Small intestine (tissue), 7 donors: ENCODE results near the gene C3orf38. TPM values are rescaled to one million over a fixed set of nuclear protein-coding genes. Genes with fewer than 3 reads are reported as not detected.
A peak's percentile ranks its signal among the peaks of the same experiment; 100 is the strongest.
"Not testable (repeated sequence)": the region's sequence is repeated elsewhere in the genome, so short reads cannot be mapped to it uniquely, and the experiment has no call there.

Source experiments
- DNase-seq, 2 donors: peaks; one replicate each; pipeline versions ENCODE4 v3.0.0 to v3.0.0-alpha.2; 2013
- FAIRE-seq: peaks from 2 replicates; lab custom pipeline; 2012; peaks lifted over from hg19 to GRCh38; lab: Jason Lieb, UNC
- H3K27ac ChIP-seq, 3 donors: one replicate each; pipeline ENCODE4 v1.5.1; 2013; ENCODE audit warnings: low read length in 2 of 3, mild to moderate bottlenecking in 2 of 3, control low read depth in 1 of 3, inconsistent platforms in 1 of 3, low read depth in 1 of 3, moderate library complexity in 1 of 3
- H3K27me3 ChIP-seq, 3 donors: one replicate each; pipeline ENCODE4 v1.6.1; 2013; ENCODE audit warnings: low read length in 3 of 3, inconsistent platforms in 1 of 3; ENCODE audit not compliant: control insufficient read depth in 3 of 3, insufficient read depth in 3 of 3
- H3K36me3 ChIP-seq, 3 donors: one replicate each; pipeline ENCODE4 v1.6.1; 2013; ENCODE audit warnings: low read length in 3 of 3, inconsistent platforms in 1 of 3, low read depth in 1 of 3, mild to moderate bottlenecking in 1 of 3, moderate library complexity in 1 of 3; ENCODE audit not compliant: control insufficient read depth in 3 of 3, insufficient read depth in 2 of 3
- H3K4me1 ChIP-seq, 3 donors: one replicate each; pipeline ENCODE4 v1.6.1; 2013; ENCODE audit warnings: low read length in 2 of 3, inconsistent platforms in 1 of 3, low read depth in 1 of 3, mild to moderate bottlenecking in 1 of 3, moderate library complexity in 1 of 3; ENCODE audit not compliant: control insufficient read depth in 3 of 3, insufficient read depth in 2 of 3
- H3K4me3 ChIP-seq, 3 donors: one replicate each; pipeline ENCODE4 v1.5.1; 2013; ENCODE audit warnings: low read length in 3 of 3, control low read depth in 1 of 3, inconsistent platforms in 1 of 3, low read depth in 1 of 3, mild to moderate bottlenecking in 1 of 3, moderate library complexity in 1 of 3
- H3K9me3 ChIP-seq, 2 donors: one replicate each; pipeline ENCODE4 v1.6.1; 2013; ENCODE audit warnings: low read depth in 1 of 2, low read length in 1 of 2; ENCODE audit not compliant: control insufficient read depth in 2 of 2, insufficient read depth in 1 of 2
- WGBS, 3 donors: extraction: QIAGEN DNeasy Blood & Tissue Kit; methylation state at CpG; one replicate each; pipeline ENCODE4 v1.1.7; 2013; 5-methylcytosine and 5-hydroxymethylcytosine counted together
- polyA plus RNA-seq, 4 donors: library from polyadenylated mRNA; stranded (reverse) in 3 of 4; unstranded in 1 of 4; fragments of 200-250 nt in 3 of 4; fragments of 120-200 nt in 1 of 4; gene quantifications; one replicate each; pipeline versions ENCODE4 v1.2.1 to v1.2.3, GENCODE V29; 2013
- donor health status: healthy with polysubstance abuse.
- donor health status: control.
- donor health status: control.
- donor health status: Bipolar disorder and iron deficiency.
- donor health status: healthy.

The C3orf38 gene
- polyA plus RNA-seq, 4 donors = 7.8 to 18.7 (median 12.0) TPM

- DNase-seq (no peak), FAIRE-seq (no peak)
- WGBS, 3 donors = 94 to 98% (median 95%) methylated on average over 6 of the region's 6 CpGs
- Histone ChIP-seq H3K36me3 (peaks cover 0 to 5% (median 0%) of the 10 kb centered on the region in 3 donors), H3K27me3 (no peaks in the 10 kb centered on the region), H3K27ac (no peak overlapping the region), H3K4me3 (no peak overlapping the region), H3K9me3 (peaks cover 0 to 4% of the 10 kb centered on the region in 2 donors), H3K4me1 (no peaks in the 10 kb centered on the region)
Measured at GRCh38 chr3:88167173-88167572, 17.4 kb downstream of the C3orf38 start.

- no peak overlapping the region for H3K27ac ChIP-seq
- FAIRE-seq = no peak
Measured at GRCh38 chr3:88167704-88168103, 17.9 kb downstream of the C3orf38 start.

GRCh38 chr3:88168171-88168570 lies 18.4 kb downstream of the C3orf38 start:
- DNase-seq = no peak
- Histone ChIP-seq H3K27me3 (no peaks in the 10 kb centered on the region), H3K4me1 (no peaks in the 10 kb centered on the region), H3K27ac (no peak overlapping the region), H3K4me3 (no peak overlapping the region), H3K9me3 (peaks cover 0 to 4% of the 10 kb centered on the region in 2 donors), H3K36me3 (peaks cover 0 to 5% (median 0%) of the 10 kb centered on the region in 3 donors)
- no peak for FAIRE-seq
- WGBS, 3 donors = 81 to 83% (median 81%) methylated on average over 5 of the region's 5 CpGs

More at GRCh38 chr3:88167704-88168103, 17.9 kb downstream of the C3orf38 start:
- Histone ChIP-seq H3K4me1 (no peaks in the 10 kb centered on the region), H3K9me3 (peaks cover 0 to 4% of the 10 kb centered on the region in 2 donors), H3K36me3 (peaks cover 0 to 5% (median 0%) of the 10 kb centered on the region in 3 donors), H3K4me3 (no peak overlapping the region), H3K27me3 (no peaks in the 10 kb centered on the region)
- no peak for DNase-seq
- WGBS, 3 donors = 89 to 95% (median 91%) methylated on average over 2 of the region's 2 CpGs

- Histone ChIP-seq H3K27ac (no peak overlapping the region), H3K9me3 (no peaks in the 10 kb centered on the region), H3K36me3 (no peaks in the 10 kb centered on the region), H3K27me3 (no peaks in the 10 kb centered on the region), H3K4me3 (no peak overlapping the region), H3K4me1 (no peaks in the 10 kb centered on the region)
- 56 to 67% (median 60%) methylated on average over 4 of the region's 4 CpGs for WGBS, 3 donors
- FAIRE-seq (no peak), DNase-seq (peak; percentile 16 to 55)
Measured at GRCh38 chr3:88180398-88180999, 30.7 kb downstream of the C3orf38 start.

GRCh38 chr3:88182165-88182918 lies 32.6 kb downstream of the C3orf38 start:
- not testable (repeated sequence) for H3K9me3 ChIP-seq, FAIRE-seq, DNase-seq, H3K4me1 ChIP-seq, H3K4me3 ChIP-seq, H3K27ac ChIP-seq, H3K27me3 ChIP-seq, H3K36me3 ChIP-seq
- WGBS, 3 donors = 83 to 88% (median 84%) methylated on average over 9 of the region's 9 CpGs

GRCh38 chr3:88188436-88188835 lies 38.7 kb downstream of the C3orf38 start:
- Histone ChIP-seq H3K27ac (no peak overlapping the region), H3K4me1 (no peaks in the 10 kb centered on the region), H3K36me3 (no peaks in the 10 kb centered on the region), H3K4me3 (no peak overlapping the region), H3K27me3 (no peaks in the 10 kb centered on the region), H3K9me3 (no peaks in the 10 kb centered on the region)
- 83 to 92% (median 89%) methylated on average over 6 of the region's 6 CpGs for WGBS, 3 donors
- DNase-seq (no peak), FAIRE-seq (no peak)

- Histone ChIP-seq H3K4me3 (no peak overlapping the region), H3K9me3 (no peaks in the 10 kb centered on the region), H3K27me3 (no peaks in the 10 kb centered on the region), H3K27ac (no peak overlapping the region), H3K36me3 (no peaks in the 10 kb centered on the region), H3K4me1 (no peaks in the 10 kb centered on the region)
- WGBS, 3 donors = 86 to 92% (median 88%) methylated on average over 11 of the region's 11 CpGs
- DNase-seq = no peak
- no peak for FAIRE-seq
Measured at GRCh38 chr3:88189361-88189810, 39.6 kb downstream of the C3orf38 start.

GRCh38 chr3:88191872-88192409 lies 42.2 kb downstream of the C3orf38 start:
- H3K36me3 ChIP-seq = no peaks in the 10 kb centered on the region
- H3K27ac ChIP-seq = no peak overlapping the region
- DNase-seq (no peak), FAIRE-seq (no peak)
- no peaks in the 10 kb centered on the region for H3K9me3 ChIP-seq
- no peaks in the 10 kb centered on the region for H3K4me1 ChIP-seq
- no peaks in the 10 kb centered on the region for H3K27me3 ChIP-seq
- no peak overlapping the region for H3K4me3 ChIP-seq
- 72 to 75% (median 74%) methylated on average over 4 of the region's 4 CpGs for WGBS, 3 donors
